Neuronal stem cell (in vitro differentiated cells): ENCODE results near the gene LOC128125822.

Experiments used
- DNase-seq: peaks from one replicate; pipeline ENCODE4 v3.0.0-alpha.2; 2013; ENCODE audit warnings: low spot score
- H2AFZ ChIP-seq: one replicate; pipeline ENCODE4 v1.6.1; 2013; ENCODE audit warnings: mild to moderate bottlenecking, low read length, inconsistent platforms
- H2AK5ac ChIP-seq: 2 replicates; pipeline ENCODE4 v1.6.1; 2013; ENCODE audit warnings: low read depth, mild to moderate bottlenecking, inconsistent platforms, low read length, moderate library complexity, mixed read lengths
- H2BK120ac ChIP-seq: 2 replicates; pipeline ENCODE4 v1.6.1; 2013; ENCODE audit warnings: low read depth, mild to moderate bottlenecking, inconsistent platforms, low read length, moderate library complexity, mixed read lengths
- H2BK12ac ChIP-seq: one replicate; pipeline ENCODE4 v1.6.1; 2013; ENCODE audit warnings: low read length, inconsistent platforms
- H2BK15ac ChIP-seq: 2 replicates; pipeline ENCODE4 v1.6.1; 2013; ENCODE audit warnings: mild to moderate bottlenecking, low read length, inconsistent platforms, mixed read lengths
- H2BK5ac ChIP-seq: one replicate; pipeline ENCODE4 v1.6.1; 2013; ENCODE audit warnings: inconsistent platforms, mild to moderate bottlenecking, low read length, moderate library complexity
- H3K14ac ChIP-seq: one replicate; pipeline ENCODE4 v1.6.1; 2013; ENCODE audit warnings: low read length, inconsistent platforms
- H3K18ac ChIP-seq: 2 replicates; pipeline ENCODE4 v1.6.1; 2013; ENCODE audit warnings: low read length, inconsistent platforms
- H3K23ac ChIP-seq: 2 replicates; pipeline ENCODE4 v1.6.1; 2013; ENCODE audit warnings: low read depth, mild to moderate bottlenecking, mixed read lengths, low read length, inconsistent platforms; ENCODE audit not compliant: poor library complexity
- H3K27ac ChIP-seq: replicated peaks from 3 replicates; pipeline ENCODE4 v1.5.1; 2013; ENCODE audit warnings: low read length, inconsistent platforms
- H3K27me3 ChIP-seq, 3 experiments: 2 replicates each; pipeline ENCODE4 v1.6.1; 2013; ENCODE audit warnings: low read length in 3 of 3, mild to moderate bottlenecking in 2 of 3, inconsistent platforms in 1 of 3, low read depth in 1 of 3, mixed read lengths in 1 of 3, moderate library complexity in 1 of 3; ENCODE audit not compliant: control insufficient read depth in 3 of 3, insufficient read depth in 3 of 3
- H3K36me3 ChIP-seq, 2 donors: replicated peaks in 1 of 2; 2 replicates each; pipeline ENCODE4 v1.6.1; 2013; ENCODE audit warnings: low read length in 2 of 2; ENCODE audit not compliant: control insufficient read depth in 2 of 2, insufficient read depth in 2 of 2
- H3K4ac ChIP-seq: 2 replicates; pipeline ENCODE4 v1.6.1; 2013; ENCODE audit warnings: inconsistent platforms, mild to moderate bottlenecking, low read length, moderate library complexity
- H3K4me1 ChIP-seq, 2 donors: 1 replicate in 1 of 2; 2 replicates in 1 of 2; pipeline ENCODE4 v1.6.1; 2013; ENCODE audit warnings: low read length in 2 of 2, low read depth in 1 of 2; ENCODE audit not compliant: control insufficient read depth in 2 of 2, insufficient read depth in 1 of 2
- H3K4me2 ChIP-seq: one replicate; pipeline ENCODE4 v1.6.1; 2013; ENCODE audit warnings: mild to moderate bottlenecking, low read length, inconsistent platforms; ENCODE audit not compliant: insufficient read depth, poor library complexity, severe bottlenecking
- H3K4me3 ChIP-seq, 2 donors: 2 replicates each; pipeline ENCODE4 v1.5.1; 2013; ENCODE audit warnings: low read length in 2 of 2, mild to moderate bottlenecking in 2 of 2, inconsistent platforms in 1 of 2, moderate library complexity in 1 of 2
- H3K79me1 ChIP-seq: one replicate; pipeline ENCODE4 v1.6.1; 2013; ENCODE audit warnings: low read depth, mild to moderate bottlenecking, inconsistent platforms, low read length, moderate library complexity
- H3K9ac ChIP-seq: one replicate; pipeline ENCODE4 v1.6.1; 2013; ENCODE audit warnings: mild to moderate bottlenecking, low read depth, low read length, inconsistent platforms; ENCODE audit not compliant: poor library complexity
- H3K9me3 ChIP-seq, 2 donors: replicated peaks in 1 of 2; 2 replicates each; pipeline versions ENCODE3 to v1.6.1; 2013; ENCODE audit warnings: low read length in 2 of 2, mild to moderate bottlenecking in 2 of 2, inconsistent platforms in 1 of 2, low read depth in 1 of 2, mixed read lengths in 1 of 2, moderate library complexity in 1 of 2; ENCODE audit not compliant: control insufficient read depth in 2 of 2, insufficient read depth in 1 of 2
- H4K8ac ChIP-seq: one replicate; pipeline ENCODE4 v1.6.1; 2013; ENCODE audit warnings: low read depth, mild to moderate bottlenecking, inconsistent platforms, low read length, moderate library complexity
- H4K91ac ChIP-seq: one replicate; pipeline ENCODE4 v1.6.1; 2013; ENCODE audit warnings: low read length, low read depth, mild to moderate bottlenecking, inconsistent platforms; ENCODE audit not compliant: poor library complexity
- WGBS, 2 donors: extraction: QIAGEN DNeasy Blood & Tissue Kit; methylation state at CpG; one replicate each; pipeline ENCODE4 v1.1.7; 2013; ENCODE audit warnings: missing lambda C conversion rate in 2 of 2, mixed read lengths in 1 of 2; ENCODE audit not compliant: insufficient read length in 2 of 2, insufficient replicate concordance in 1 of 2; ENCODE audit errors: extremely low coverage in 2 of 2; 5-methylcytosine and 5-hydroxymethylcytosine counted together

The LOC128125822 gene

GRCh38 chr6:63526931-63527330 lies 45.3 kb upstream of the LOC128125822 start:
- Histone ChIP-seq H4K91ac (no peak overlapping the region), H3K18ac (no peak overlapping the region), H3K14ac (no peak overlapping the region), H3K27ac (no peak overlapping the region), H3K27me3 (no peaks in the 10 kb centered on the region), H4K8ac (no peak overlapping the region), H3K4me3 (no peak overlapping the region), H2BK120ac (no peak overlapping the region), H3K9me3 (no peaks in the 10 kb centered on the region), H2BK12ac (no peak overlapping the region), H3K36me3 (no peaks in the 10 kb centered on the region), H2AK5ac (no peak overlapping the region), H2BK15ac (no peak overlapping the region), H2BK5ac (no peak overlapping the region), H3K23ac (no peak overlapping the region), H3K4me1 (no peaks in the 10 kb centered on the region), H3K4ac (no peak overlapping the region), H3K9ac (no peak overlapping the region), H3K4me2 (no peak overlapping the region), H3K79me1 (peaks cover 2% of the 10 kb centered on the region), H2AFZ (no peak overlapping the region)
- DNase-seq = no peak

DNA sequence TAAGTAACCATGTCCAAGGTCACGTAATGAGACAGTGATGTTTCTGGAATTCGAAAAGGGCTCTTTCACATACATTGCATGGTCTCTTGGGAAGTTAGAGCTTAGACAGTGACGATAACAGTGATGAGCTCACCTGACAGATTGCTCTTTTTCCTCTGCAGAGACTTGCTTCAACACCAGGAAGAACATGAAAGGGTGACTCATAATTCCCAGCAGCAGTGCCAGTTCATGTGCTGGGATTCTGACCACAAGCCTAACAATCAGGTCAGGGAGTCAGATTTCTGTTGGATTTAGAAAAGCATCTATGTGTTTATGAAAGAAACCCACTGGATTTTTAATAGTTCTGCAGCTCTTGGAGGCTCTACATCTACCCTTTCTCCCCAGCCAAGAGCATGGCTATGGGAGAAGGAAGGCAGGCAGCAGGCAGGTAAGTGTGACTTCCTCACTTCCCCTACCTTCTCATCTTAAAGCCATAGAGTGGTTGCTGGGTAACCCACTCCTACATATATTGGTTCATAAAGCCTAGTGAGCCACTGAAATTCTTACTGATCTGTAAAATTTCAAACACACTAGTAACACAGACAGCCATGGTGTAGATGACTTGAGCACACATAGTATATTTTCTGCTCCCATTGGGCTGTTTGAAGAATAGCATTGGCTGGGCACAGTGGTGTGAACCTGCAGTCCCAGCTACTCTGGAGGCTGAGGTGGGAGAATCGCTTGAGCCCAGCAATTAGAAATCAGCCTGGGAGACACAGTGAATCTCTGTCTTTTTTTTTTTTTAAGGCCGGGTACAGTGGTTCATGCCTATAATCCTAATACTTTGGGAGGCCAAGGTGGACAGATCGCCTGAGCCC lies 44.4 kb upstream of the LOC128125822 start:
- Histone ChIP-seq H3K4ac (no peak overlapping the region), H3K14ac (no peak overlapping the region), H2BK5ac (no peak overlapping the region), H2AK5ac (no peak overlapping the region), H3K4me2 (no peak overlapping the region), H3K23ac (no peak overlapping the region), H2BK120ac (no peak overlapping the region), H3K27ac (no peak overlapping the region), H3K79me1 (peaks cover 2% of the 10 kb centered on the region), H3K9me3 (peaks cover 0 to 1% of the 10 kb centered on the region in 2 donors), H4K91ac (no peak overlapping the region), H3K27me3 (no peaks in the 10 kb centered on the region), H2BK15ac (no peak overlapping the region), H3K18ac (no peak overlapping the region), H2AFZ (peak overlapping the region; percentile 22), H4K8ac (no peak overlapping the region), H3K9ac (no peak overlapping the region), H3K4me3 (no peak overlapping the region), H3K36me3 (no peaks in the 10 kb centered on the region), H2BK12ac (no peak overlapping the region), H3K4me1 (no peaks in the 10 kb centered on the region)
- WGBS, 2 donors = no CpG with 5 or more reads among the region's 6 CpGs
- no peak for DNase-seq

DNA sequence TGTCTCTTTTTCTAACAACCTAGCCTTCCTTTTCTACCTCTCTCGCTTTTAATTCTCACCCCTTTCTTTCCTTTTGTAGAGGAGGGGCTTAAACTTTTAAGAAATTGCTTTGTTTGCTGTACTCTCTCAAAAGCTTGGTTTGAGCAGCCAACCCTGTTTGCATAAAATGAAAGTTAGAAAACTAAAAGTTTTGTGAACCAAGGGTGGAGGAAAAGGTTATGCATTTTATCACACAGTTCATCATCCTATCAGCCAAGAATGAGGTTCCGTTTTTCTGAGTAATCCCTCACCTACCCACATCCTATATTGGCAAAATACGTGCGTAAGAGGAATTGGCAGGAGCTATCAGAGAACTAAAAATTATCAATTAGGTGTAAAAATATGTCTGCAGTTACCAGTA lies 42.8 kb upstream of the LOC128125822 start:
- H3K79me1 ChIP-seq = peaks cover 2% of the 10 kb centered on the region
- H3K9me3 ChIP-seq = peaks cover 0 to 1% of the 10 kb centered on the region in 2 donors
- H2AFZ ChIP-seq = no peak overlapping the region
- no peaks in the 10 kb centered on the region for H3K27me3 ChIP-seq
- H3K9ac ChIP-seq = no peak overlapping the region
- H3K18ac ChIP-seq = no peak overlapping the region
- H3K4me2 ChIP-seq = no peak overlapping the region
- H2BK15ac ChIP-seq = no peak overlapping the region
- no peak overlapping the region for H3K4ac ChIP-seq
- H4K8ac ChIP-seq = no peak overlapping the region
- no peak overlapping the region for H3K27ac ChIP-seq
- H4K91ac ChIP-seq = no peak overlapping the region
- no peaks in the 10 kb centered on the region for H3K4me1 ChIP-seq
- H2BK5ac ChIP-seq = no peak overlapping the region
- H2AK5ac ChIP-seq = no peak overlapping the region
- H3K36me3 ChIP-seq = no peaks in the 10 kb centered on the region
- no peak overlapping the region for H2BK120ac ChIP-seq
- no CpG with 5 or more reads among the region's 4 CpGs for WGBS, 2 donors
- H3K4me3 ChIP-seq = no peak overlapping the region
- H3K14ac ChIP-seq = no peak overlapping the region
- H3K23ac ChIP-seq = no peak overlapping the region
- no peak for DNase-seq
- H2BK12ac ChIP-seq = no peak overlapping the region

DNA sequence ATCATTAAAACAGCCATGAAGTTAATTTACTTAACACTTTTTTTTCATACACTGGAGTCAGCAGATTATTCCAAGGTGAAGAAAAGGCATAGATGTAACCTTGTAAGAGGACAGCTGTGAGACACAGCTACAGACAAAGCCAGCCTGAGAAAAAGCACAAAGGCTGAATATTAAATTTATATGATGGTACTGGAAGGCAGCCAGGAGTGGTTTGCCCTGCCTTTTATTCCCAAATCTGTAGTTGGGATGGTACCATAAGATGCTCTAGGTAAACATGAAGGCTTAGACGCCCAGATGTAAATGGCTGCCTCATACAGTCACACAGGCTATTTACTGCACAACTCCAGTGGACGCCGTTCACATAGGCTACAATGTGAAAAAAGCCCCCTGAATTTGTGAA lies 42.1 kb upstream of the LOC128125822 start:
- Histone ChIP-seq H3K4me1 (no peaks in the 10 kb centered on the region), H3K27ac (no peak overlapping the region), H3K79me1 (peaks cover 2% of the 10 kb centered on the region), H3K4me3 (no peak overlapping the region), H3K4ac (no peak overlapping the region), H3K23ac (no peak overlapping the region), H4K91ac (no peak overlapping the region), H2BK15ac (no peak overlapping the region), H2BK5ac (no peak overlapping the region), H3K9ac (no peak overlapping the region), H3K27me3 (no peaks in the 10 kb centered on the region), H3K36me3 (no peaks in the 10 kb centered on the region), H3K9me3 (peaks cover 0 to 1% of the 10 kb centered on the region in 2 donors), H2AFZ (no peak overlapping the region), H2AK5ac (no peak overlapping the region), H3K4me2 (no peak overlapping the region), H2BK12ac (no peak overlapping the region), H3K14ac (no peak overlapping the region), H4K8ac (no peak overlapping the region), H3K18ac (no peak overlapping the region), H2BK120ac (no peak overlapping the region)
- no CpG with 5 or more reads among the region's 3 CpGs for WGBS, 2 donors
- no peak for DNase-seq
